Tibial nerve (tissue), 3 donors: Measurements from ENCODE around the gene SLC6A6.

Experiments
- CTCF ChIP-seq, 5 experiments: fragments of 200-600 bp in 3 of 5; fragments of 450-650 bp in 2 of 5; sonication (generic) in 3 of 5; IDR thresholded peaks; one replicate each; pipeline ENCODE4 v1.5.1; 2016 to 2019; ENCODE audit warnings: antibody characterized with exemption in 5 of 5, mild to moderate bottlenecking in 3 of 5, moderate library complexity in 2 of 5
- POLR2A ChIP-seq, 2 donors: fragments of 450-650 bp; IDR thresholded peaks; one replicate each; pipeline ENCODE4 v1.6.1; 2017; ENCODE audit warnings: antibody characterized with exemption in 2 of 2, mild to moderate bottlenecking in 2 of 2, moderate library complexity in 2 of 2

- TF ChIP-seq CTCF (IDR thresholded peaks at IDR 0.05) (no peak), POLR2A (IDR thresholded peaks at IDR 0.05) (no peak)
Observed at GRCh38 chr3:14453876-14454638, 51.7 kb downstream of the SLC6A6 start.
